ENCODE measurements around the gene CDK3.

DNA sequence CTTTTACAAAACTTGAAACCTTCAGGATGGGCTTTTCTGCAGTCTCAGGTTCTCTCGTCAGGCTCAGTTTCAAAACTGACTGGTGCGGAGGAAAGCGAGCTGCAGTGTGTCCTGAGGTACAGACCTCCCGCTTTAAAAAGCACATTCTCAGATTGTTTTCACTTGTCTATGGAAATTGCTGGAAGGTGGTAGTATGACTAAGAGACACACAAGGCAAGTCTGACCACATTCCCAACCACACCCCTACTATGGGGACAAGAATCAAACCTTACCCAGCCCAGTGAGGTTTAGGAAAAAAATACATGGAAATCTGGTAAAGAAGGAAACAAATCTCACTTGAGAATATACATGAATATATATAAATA is 53.4 kb downstream of the CDK3 start:
- TF ChIP-seq POLR2A (IDR thresholded peaks at IDR 0.05; ENCODE audit: low read length), result no peak
- no peak for TF ChIP-seq GATA1 (IDR thresholded peaks at IDR 0.05; ENCODE audit: low read depth, low read length)

All from erythroblast (primary cell).